Cardiac muscle cell (in vitro differentiated cells and primary cell): ENCODE measurements around the gene IL9. TPM values are rescaled to one million over a fixed set of nuclear protein-coding genes. Genes with fewer than 3 reads are reported as not detected.
A peak's percentile ranks its signal among the peaks of the same experiment; 100 is the strongest.

Experiments used
- DNase-seq, 2 donors: peaks; one replicate each; pipeline versions ENCODE4 v3.0.0 to v3.0.0-alpha.2; 2010 to 2017; ENCODE audit warnings: low read depth in 1 of 2, low spot score in 1 of 2
- H3K27ac ChIP-seq: fragments of 200-600 bp; sonication (generic); 2 replicates; pipeline ENCODE4 v1.5.1; 2016
- H3K27me3 ChIP-seq: fragments of 200-600 bp; sonication (generic); 2 replicates; pipeline ENCODE4 v1.6.0; 2016; ENCODE audit warnings: control low read depth
- H3K36me3 ChIP-seq: fragments of 200-600 bp; sonication (generic); 2 replicates; pipeline ENCODE4 v1.5.1; 2016; ENCODE audit warnings: control low read depth
- H3K4me1 ChIP-seq: fragments of 200-600 bp; sonication (generic); 2 replicates; pipeline ENCODE4 v1.8.1; 2017; ENCODE audit warnings: low read depth, mild to moderate bottlenecking, mixed run types
- H3K4me3 ChIP-seq: fragments of 200-600 bp; sonication (generic); 2 replicates; pipeline ENCODE4 v1.5.1; 2016; ENCODE audit warnings: mild to moderate bottlenecking
- H3K9me3 ChIP-seq: fragments of 200-600 bp; sonication (generic); 2 replicates; pipeline ENCODE4 v1.5.1; 2017; ENCODE audit warnings: low read depth, mild to moderate bottlenecking, control low read depth
- polyA plus RNA-seq: library from polyadenylated mRNA; unstranded; fragments of >200 nt; fragmentation: Nextera tagmentation; extraction: Ambion mirVana; gene quantifications from 2 replicates; pipeline ENCODE4 v1.2.1, GENCODE V29; 2016
- total RNA-seq: library from RNA; depleted of rRNA; stranded (reverse); fragments of >200 nt; gene quantifications from 2 replicates; pipeline ENCODE4 v1.2.3, GENCODE V29; 2016
- TF ChIP-seq, protein P1 (sequence below): IDR thresholded peaks from 2 replicates; pipeline ENCODE4 v1.5.1; 2012; ENCODE audit warnings: low read depth, mild to moderate bottlenecking, low read length

Gene IL9
- total and polyA plus RNA-seq, 2 experiments from 2014 or later = not detected

DNA sequence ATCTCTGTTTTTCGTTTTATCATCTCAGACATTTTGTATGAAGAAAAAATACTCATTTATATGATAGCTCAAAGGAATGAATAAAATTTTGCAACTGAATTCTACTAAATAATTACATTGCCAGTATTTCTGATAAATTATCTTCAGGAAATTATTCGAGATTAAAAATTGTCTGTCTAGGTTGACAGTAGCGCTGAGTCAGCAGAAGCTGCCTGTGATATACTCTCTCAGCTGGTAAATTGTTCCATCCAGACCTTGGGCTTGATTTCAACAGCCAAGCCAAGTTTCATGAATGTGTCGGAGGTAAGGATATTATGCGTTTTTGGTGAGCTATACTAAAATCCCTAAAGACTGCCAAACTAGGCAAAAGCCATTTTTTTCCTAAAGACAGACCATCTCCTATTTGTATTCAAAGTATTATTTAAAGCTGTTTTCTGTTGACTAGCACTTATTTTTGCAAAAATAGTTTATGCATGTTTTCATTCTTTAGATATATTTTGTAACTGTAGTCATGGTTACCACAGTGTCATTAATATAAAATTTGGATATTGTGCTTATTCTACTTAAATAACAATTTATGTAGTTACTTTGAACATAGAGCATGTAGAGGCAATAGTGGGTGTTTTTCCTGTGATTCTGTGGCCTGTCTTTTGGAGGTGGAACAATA is 41.7 kb upstream of the IL9 start:
- no peaks in the 10 kb centered on the region for H3K4me1 ChIP-seq
- TF ChIP-seq, protein P1, sequence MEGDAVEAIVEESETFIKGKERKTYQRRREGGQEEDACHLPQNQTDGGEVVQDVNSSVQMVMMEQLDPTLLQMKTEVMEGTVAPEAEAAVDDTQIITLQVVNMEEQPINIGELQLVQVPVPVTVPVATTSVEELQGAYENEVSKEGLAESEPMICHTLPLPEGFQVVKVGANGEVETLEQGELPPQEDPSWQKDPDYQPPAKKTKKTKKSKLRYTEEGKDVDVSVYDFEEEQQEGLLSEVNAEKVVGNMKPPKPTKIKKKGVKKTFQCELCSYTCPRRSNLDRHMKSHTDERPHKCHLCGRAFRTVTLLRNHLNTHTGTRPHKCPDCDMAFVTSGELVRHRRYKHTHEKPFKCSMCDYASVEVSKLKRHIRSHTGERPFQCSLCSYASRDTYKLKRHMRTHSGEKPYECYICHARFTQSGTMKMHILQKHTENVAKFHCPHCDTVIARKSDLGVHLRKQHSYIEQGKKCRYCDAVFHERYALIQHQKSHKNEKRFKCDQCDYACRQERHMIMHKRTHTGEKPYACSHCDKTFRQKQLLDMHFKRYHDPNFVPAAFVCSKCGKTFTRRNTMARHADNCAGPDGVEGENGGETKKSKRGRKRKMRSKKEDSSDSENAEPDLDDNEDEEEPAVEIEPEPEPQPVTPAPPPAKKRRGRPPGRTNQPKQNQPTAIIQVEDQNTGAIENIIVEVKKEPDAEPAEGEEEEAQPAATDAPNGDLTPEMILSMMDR = no peak
- peaks cover 61% of the 10 kb centered on the region for H3K27me3 ChIP-seq
- H3K4me3 ChIP-seq = no peak overlapping the region
- H3K36me3 ChIP-seq = no peaks in the 10 kb centered on the region
- H3K27ac ChIP-seq = no peak overlapping the region
- H3K9me3 ChIP-seq = no peaks in the 10 kb centered on the region
- peak in 1 of 2 donors; percentile 17 for DNase-seq

DNA sequence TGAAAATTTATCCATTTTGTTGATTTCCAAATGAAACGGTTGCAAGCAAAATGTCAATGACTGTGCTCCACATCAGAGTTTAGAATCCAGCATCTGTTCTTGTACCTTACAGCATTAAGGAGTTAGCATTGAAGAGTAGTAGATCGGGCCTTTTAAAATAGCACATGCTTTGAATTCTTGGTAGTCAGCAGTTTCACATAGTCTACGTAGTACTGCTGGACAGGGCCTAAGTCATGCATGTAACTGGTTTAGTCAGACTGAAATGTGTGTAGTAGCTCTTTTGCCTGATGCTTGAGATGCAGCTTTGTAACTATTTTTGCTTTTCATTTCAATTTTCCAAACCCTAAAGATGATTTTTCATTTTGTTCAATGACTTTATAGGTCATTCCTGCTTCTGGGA is 39.3 kb upstream of the IL9 start:
- no peaks in the 10 kb centered on the region for H3K36me3 ChIP-seq
- TF ChIP-seq, protein P1 = no peak
- no peak overlapping the region for H3K4me3 ChIP-seq
- no peaks in the 10 kb centered on the region for H3K9me3 ChIP-seq
- no peak overlapping the region for H3K27ac ChIP-seq
- peak; percentile 52 to 74 for DNase-seq
- H3K4me1 ChIP-seq = no peaks in the 10 kb centered on the region
- H3K27me3 ChIP-seq = peaks cover 83% of the 10 kb centered on the region

DNA sequence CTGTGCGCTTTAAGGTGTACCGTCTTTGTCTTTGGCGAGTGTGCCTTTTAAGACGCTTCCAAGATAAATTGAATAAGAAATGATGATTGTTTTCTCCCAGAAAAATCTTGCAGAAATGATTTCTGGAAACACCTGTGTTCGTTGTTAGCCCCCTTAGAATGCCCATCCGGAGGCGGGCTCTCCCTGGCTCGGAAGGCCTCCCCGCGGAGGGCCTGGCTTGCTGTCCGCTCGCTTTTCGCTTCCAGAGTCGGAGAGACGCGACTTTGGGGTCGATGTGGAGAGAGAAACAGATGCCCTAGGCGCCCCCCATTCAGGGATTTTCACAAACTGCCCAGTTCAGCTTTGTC is 35.3 kb upstream of the IL9 start:
- Histone ChIP-seq H3K27ac (no peak overlapping the region), H3K4me3 (no peak overlapping the region), H3K4me1 (no peaks in the 10 kb centered on the region), H3K36me3 (no peaks in the 10 kb centered on the region), H3K9me3 (no peaks in the 10 kb centered on the region), H3K27me3 (peaks cover 88% of the 10 kb centered on the region)
- DNase-seq = no peak
- TF ChIP-seq, protein P1 = no peak

DNA sequence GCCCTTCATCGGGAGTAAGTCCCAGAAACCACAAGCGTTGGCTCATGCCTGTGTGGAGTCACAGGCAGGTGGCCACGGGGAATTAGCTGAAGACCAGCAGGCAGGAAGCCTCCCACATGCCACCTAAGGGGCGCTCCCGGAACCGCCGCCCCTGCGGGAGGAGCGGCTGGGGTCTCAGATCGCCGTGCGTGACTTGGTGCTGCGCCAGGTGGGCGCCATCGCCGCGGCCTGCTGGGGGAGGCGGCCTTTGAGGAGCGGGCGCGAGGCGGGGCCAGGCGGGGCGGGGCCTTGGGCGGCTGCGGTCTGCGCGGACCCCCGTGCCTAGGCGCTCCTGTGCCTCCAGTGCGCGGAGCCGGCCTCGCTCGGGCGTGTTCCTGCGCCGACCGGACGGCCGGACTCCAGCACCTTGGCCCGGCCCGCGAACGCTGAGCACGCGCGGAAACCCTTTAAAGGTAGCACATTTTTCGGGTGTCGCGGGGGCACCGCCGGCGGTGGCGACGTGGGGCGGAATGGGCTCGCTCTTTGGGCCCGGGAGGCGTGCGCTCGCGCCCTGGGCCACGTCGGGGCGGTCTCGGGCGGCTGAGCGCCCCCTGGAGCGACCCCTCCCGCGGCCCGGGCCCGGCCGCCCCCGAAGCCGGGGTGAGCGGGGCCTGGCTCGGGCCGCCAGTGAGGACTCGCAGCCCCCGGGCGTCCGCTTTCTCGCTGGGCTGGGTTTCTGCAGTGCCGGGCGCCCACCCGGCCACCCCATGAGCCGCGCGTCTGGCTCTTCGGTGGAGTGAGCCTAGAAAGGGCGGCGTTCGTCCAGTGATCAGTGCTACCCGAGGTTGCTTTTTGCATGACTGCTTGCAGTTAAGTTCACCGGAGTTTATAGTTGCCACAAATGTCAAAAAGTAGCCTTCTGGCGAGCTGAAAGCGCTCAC is 34.6 kb upstream of the IL9 start:
- Histone ChIP-seq H3K9me3 (no peaks in the 10 kb centered on the region), H3K4me3 (peak overlapping the region; percentile 2), H3K4me1 (no peaks in the 10 kb centered on the region), H3K27ac (no peak overlapping the region), H3K36me3 (no peaks in the 10 kb centered on the region), H3K27me3 (peaks cover 89% of the 10 kb centered on the region)
- TF ChIP-seq, protein P1 = no peak
- DNase-seq = peak in 1 of 2 donors; percentile 18

DNA sequence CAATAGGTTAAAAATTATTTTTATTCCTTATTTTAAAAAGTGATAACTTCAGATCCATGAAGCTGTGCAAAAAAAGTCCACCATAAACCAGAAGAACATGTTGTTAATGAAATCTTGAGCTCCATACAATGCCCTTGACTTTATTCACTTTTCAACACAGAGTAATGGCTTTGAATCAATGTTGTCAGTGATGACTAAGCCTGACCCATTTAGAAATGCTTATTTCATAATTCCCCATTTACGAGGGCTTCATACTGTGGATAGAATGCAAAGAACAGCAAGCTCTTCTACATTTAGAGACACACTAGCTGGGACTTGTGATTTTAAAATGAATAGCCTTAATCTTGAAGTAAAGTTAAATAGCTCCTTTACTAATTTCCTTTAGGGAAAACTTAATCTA is 25.7 kb upstream of the IL9 start:
- H3K27me3 ChIP-seq = peaks cover 98% of the 10 kb centered on the region
- TF ChIP-seq, protein P1 = no peak
- no peaks in the 10 kb centered on the region for H3K36me3 ChIP-seq
- H3K4me3 ChIP-seq = no peak overlapping the region
- no peak overlapping the region for H3K27ac ChIP-seq
- DNase-seq = peak in 1 of 2 donors; percentile 66
- no peaks in the 10 kb centered on the region for H3K4me1 ChIP-seq
- no peaks in the 10 kb centered on the region for H3K9me3 ChIP-seq
